ENCODE results near the gene FANCD2.
"Not testable (repeated sequence)": the region's sequence is repeated elsewhere in the genome, so short reads cannot be mapped to it uniquely, and the experiment has no call there.

FANCD2 gene

DNA sequence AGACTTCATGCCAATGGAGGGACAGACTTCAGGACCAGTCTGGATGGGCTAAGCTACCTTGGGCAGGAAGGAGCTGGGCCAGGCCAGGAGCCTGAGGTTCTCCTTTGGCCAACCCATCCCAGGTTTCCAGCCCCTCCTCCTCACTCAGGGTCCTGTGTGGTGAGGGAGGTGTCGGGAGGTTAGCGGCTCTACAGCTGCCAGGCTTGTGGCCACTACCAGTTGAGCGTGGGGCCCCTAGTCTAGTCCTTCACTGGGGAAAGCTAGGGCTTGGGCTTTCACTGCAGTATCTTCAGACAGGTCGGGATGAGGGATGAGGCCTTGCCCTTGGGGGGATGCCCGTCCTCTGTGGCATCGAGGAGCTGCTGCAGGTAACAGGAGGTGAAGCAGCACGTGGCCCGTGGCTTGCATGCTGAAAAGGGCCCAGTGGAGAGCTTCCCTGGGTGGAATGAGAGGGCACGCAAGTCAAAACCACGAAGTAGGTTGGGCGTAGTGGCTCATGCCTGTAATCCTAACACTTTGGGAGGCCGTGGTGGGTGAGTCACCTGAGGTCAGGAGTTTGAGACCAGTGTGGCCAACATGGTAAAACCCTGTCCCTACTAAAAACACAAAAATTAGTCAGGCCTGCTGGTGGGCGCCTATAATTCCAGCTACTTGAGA, 8.5 kb upstream of the FANCD2 start:
- peak; percentile 82 for DNase-seq

DNA sequence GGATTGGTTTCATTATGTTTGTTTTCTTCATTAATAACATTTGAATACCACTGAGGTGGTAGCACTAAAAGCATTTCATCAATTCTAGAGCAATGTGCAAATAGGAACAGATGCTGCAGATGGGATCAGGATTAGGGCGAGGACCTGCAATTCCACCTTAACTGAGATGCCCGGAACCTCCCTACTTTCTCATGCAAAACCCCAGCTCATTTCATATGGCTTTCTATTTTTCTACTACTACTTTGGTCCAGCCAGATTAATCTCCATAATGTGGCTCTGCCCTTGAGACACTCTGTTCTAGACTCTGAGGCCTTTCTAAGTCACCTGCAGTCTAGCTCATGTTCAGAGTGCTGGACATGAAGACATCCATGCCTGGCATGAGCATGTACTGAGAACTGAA, 7.4 kb upstream of the FANCD2 start:
- DNase-seq: not testable (repeated sequence)

DNA sequence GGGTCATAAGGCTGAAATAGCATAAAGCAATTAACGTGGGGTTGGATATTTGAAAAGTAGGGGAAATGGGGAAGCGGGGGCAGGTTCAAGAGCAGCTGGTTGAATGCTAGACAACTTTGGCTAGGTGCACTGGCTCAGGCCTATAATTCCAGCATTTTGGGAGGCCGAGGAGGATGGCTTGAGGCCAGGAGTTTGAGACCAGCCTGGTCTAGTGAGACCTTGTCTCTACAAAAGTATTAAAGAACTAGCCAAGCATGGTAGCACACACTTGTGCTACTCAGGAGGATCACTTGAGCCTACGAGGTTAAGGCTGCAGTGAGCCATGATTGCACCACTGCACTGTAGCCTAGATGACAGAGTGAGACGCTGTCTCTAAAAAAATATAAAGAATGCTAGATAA, 6.9 kb upstream of the FANCD2 start:
- DNase-seq: no peak

DNA sequence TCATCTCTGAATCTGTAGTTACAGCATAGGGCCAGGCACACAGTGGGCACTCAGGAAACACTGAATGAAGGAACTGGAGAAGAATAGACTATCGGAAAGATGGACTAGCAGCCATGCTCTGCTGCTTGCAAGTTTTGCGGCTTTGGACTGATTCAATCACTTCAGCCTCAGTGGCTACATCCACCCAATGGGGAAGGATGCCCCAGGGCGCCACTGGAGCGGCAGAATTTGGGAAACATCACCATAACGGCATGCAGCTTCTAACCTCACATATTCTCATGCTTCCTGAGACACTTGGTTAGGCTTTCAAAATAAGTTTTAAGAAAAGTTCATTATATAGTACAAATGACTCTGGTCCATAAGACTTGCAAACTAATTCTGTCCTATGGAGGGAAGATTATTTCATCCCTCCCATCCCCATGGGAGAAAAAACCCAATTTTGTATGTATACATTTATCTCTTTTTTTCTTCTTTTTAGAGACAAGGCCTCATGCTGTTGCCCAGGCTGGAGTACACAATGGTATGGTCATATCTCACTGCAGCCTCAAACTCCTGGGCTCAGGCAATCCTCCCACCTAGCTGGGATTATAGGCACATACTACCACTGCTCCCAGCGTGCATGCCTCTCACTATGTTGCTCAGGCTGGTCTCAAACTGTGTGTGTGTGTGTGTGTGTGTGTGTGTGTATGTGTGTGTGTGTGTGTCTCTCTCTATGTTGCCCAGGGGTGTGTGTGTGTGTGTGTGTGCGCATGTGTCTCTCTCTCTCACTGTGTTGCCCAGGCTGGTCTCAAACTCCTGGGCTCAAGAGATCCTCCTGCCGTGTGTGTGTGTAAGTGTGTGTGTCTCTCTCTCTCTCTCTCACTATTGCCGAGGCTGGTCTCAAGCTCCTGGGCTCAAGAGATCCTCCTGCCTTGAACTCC, 4.1 kb upstream of the FANCD2 start:
- no peak for DNase-seq

GRCh38 chr3:10023587-10024310, 2.5 kb upstream of the FANCD2 start:
- DNase-seq: no peak

GRCh38 chr3:10025205-10026083, 793 bp upstream of the FANCD2 start:
- no peak for DNase-seq

DNA sequence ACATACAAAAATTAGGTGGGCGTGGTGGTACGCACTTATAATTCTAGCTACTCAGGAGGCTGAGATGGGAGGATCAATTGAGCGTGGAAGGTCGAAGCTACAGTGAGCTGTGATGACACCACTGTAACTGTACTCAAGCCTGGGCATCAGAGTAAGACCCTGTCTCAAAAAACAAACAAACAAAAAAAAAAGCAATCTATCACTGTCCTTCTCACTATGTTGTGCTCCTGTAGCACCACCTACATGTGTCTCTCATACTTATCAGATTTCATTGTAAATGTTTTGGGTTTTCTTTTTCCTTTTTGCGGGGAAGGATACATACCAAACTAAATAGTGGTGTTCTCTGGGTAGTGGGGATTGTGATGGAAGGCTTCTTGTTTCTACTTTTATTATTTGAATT, 14.8 kb downstream of the FANCD2 start:
- no peak for DNase-seq

DNA sequence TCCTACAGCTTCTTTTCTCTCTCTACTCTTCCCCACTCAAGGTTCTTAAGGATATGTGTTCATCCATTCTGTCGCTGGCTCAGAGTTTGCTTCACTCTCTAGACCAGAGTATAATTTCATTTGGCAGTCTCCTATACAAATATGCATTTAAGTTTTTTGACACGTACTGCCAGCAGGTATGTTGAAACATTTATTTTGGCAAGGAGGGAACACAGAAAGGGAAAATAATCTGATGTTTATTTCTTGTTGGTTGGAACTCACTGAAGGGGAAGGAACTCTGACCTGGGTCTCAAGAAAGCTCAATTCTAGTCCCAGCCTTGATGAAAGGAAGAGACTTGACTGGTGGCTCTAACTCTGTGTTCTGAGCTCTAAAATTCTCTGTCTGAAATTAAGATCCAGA, 21.6 kb downstream of the FANCD2 start:
- no peak for DNase-seq

DNA sequence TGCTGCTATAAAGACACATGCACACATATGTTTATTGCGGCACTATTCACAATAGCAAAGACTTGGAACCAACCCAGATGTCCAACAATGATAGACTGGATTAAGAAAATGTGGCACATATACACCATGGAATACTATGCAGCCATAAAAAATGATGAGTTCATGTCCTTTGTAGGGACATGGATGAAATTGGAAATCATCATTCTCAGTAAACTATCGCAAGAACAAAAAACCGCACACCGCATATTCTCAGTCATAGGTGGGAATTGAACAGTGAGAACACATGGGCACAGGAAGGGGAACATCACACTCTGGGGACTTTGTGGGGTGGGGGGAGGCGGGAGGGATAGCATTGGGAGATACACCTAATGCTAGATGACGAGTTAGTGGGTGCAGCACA, 26.8 kb downstream of the FANCD2 start:
- not testable (repeated sequence) for DNase-seq

- no peak for DNase-seq
Observed at GRCh38 chr3:10055097-10055496, 28.9 kb downstream of the FANCD2 start.

DNA sequence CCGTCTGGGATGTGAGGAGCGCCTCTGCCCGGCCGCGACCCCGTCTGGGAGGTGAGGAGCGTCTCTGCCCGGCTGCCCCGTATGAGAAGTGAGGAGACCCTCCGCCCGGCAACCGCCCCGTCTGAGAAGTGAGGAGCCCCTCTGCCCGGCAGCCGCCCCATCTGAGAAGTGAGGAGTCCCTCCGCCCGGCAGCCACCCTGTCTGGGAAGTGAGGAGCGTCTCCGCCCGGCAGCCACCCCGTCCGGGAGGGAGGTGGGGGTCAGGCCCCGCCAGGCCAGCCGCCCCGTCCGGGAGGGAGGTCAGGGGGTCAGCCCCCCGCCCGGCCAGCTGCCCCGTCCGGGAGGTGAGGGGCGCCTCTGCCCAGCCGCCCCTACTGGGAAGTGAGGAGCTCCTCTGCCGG, 43.8 kb downstream of the FANCD2 start:
- DNase-seq: not testable (repeated sequence)

GRCh38 chr3:10074666-10075065, 48.4 kb downstream of the FANCD2 start:
- no peak for DNase-seq

DNA sequence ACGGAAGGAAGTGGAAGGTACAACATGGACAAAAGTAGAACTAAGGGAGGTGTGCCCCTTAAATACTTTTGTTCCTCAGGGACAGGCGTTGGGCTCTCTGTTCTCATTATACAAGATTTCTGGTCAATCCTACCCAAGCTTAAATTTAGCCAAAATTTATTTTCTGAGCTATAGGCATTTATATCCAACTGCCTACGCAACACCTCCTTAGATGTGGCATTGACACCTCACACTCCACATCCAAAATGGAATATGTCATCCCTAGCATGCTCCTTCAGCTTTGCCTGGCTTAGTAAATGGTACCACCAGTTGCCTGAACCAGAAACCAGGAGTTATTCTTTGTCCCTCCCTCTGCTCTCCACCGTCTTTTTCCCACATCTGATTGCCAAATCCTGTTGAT, 55.6 kb downstream of the FANCD2 start:
- DNase-seq: no peak

DNA sequence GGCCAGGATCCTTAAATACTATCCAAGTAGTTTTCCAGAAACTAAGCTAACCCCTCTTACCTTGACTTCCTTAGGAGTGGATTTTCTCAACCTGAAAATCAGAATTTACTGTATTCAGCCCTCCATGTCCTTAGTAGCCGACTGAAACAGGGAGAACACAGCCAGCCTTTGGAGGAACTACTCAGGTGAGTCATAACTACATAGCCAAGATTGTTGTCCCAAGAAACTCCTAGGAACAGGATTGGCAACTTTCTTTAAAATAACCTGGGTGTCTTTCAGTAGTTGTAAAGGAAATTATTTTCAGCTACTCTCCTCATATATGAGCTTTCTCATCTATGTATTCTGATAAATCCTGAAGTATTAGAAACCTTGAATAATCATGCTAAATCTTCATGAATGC, 59.5 kb downstream of the FANCD2 start:
- no peak for DNase-seq

DNA sequence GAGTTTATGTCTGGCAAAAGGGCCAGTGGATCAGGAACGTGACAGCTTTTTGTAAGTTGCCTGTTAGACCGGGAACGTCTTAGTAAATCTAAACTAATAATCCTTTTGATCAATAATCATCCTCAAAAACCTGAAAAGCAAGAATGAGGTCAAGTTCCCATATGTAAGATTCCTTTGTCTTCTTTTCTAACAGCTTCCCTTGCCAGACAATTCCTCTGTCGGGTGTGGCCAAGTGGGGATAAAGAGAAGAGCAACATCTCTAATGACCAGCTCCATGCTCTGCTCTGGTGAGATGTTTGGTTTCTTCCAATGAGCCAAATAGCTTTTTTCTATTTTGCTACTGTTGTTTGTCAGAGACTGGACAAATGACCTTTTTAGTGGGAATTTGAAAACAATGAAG, 62.0 kb downstream of the FANCD2 start:
- no peak for DNase-seq

GRCh38 chr3:10090179-10090578, 63.9 kb downstream of the FANCD2 start:
- DNase-seq: no peak

- not testable (repeated sequence) for DNase-seq
Observed at GRCh38 chr3:10090774-10091173, 64.5 kb downstream of the FANCD2 start.

DNA sequence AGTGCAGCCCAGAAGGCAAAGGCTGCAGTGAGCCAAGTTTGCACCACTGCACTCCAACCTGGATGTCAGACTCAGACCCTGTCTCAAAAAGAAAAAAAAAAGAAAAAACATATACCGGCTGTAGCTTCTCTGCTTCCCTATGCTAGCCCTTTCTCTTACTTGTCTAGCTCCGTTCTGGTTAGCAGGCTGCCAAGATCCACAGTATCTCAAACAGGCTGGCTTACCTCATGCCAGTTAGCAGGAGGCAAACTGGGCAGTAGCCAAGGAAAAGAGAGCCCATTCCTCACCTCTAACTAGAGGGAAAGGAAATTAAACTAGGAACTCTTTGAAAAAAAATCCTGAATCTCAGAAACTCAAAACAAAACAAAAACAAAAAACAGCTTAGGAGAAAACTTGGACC, 65.2 kb downstream of the FANCD2 start:
- not testable (repeated sequence) for DNase-seq

DNA sequence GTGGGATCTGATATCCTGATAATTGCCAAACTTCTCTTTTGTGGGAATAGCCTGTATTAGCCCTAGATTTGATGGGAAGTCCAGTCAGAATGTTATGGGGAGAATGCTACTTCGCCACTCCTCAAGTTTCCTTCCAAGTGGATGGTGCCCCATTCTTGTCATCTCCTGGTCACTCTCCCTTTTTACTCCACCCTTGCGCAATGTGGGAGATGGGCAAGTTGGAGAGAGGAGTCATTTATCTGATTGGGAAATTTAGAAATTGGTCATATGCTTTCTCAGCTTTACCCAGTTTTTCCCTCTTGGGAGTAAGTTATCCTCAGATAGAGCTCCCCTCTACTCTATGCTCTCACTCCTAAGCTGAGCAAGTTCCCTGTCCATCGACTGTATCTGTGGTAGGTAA, 67.4 kb downstream of the FANCD2 start:
- no peak for DNase-seq

DNA sequence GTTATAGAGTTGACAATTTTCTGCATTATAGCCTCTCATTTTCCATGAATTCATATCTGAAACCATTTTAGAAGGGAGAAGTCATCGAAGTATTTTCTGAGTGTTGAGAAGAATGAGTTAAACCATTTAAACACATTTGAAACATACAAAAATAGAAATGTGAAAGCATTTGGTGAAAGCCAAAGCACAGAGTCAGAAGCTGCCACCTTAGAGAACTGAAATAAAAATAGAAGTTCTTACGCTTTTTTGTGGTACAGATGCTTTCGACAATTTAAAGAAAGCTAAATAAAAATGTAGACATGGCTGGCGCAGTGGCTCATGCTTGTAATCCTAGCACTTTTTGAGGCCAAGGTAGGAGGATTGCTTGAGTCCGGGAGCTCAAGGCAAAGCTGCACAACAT, 72.8 kb downstream of the FANCD2 start:
- DNase-seq: no peak

GRCh38 chr3:10106919-10107318, 80.7 kb downstream of the FANCD2 start:
- DNase-seq: no peak

- DNase-seq: no peak
Observed at GRCh38 chr3:10108091-10108490, 81.9 kb downstream of the FANCD2 start, which contains the start of gene FANCD2OS. FANCD2OS (minus strand) TSS chr3:10108255; CDS start chr3:10104774, 3,481 bp downstream.
